ENCODE data around the gene CLCN7. TPM values are rescaled to one million over a fixed set of nuclear protein-coding genes. Genes with fewer than 3 reads are reported as not detected.

CLCN7 gene
- polyA plus RNA-seq, 3 donors: 37.4 to 249 (median 56.5) TPM

DNA sequence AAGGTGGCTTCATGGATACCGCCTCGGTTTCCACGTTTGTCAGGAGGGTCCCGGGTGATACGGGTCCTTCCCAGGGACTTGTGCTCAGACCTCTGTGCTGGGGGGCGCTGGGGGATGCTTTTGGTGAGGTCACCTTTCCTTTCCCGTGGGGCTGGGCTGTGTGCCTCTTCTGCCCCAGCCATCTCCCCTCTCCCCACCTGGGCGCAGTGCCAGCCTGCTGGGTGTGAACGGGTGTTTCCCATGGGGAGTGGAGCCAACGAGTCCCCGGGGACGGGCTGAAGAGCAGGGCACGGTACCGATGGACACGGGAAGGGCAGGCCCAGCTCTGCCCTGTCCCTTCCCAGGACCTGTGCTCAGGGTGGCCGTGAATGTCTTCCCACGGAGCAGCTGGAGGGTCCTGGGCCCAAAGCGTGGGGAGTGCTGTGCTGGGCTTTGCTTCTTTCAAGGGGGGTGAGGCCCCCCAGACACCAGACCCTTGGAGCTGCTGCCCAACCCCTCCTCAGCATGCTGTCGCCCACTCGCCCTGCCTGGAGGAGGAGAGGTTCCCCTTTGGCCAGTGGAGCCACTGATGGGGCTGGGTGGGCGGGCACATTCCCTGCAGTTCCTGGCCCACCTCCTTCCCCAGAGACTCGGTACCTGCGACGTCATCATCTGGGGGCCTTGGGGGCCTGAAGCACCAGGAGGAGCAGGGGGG is 33.8 kb upstream of the CLCN7 start:
- H3K4me1 ChIP-seq (ENCODE audit: control insufficient read depth in 1 of 2, insufficient read depth in 2 of 2, low read length in 2 of 2): no peaks in the 10 kb centered on the region
- H3K9me3 ChIP-seq (replicated peaks in 1 of 2; ENCODE audit: control insufficient read depth in 1 of 2, insufficient read depth in 1 of 2, low read length in 2 of 2): peaks cover 0 to 8% of the 10 kb centered on the region in 2 donors
- H3K4me2 ChIP-seq (replicated peaks; ENCODE audit: extremely low read depth, low read length, poor library complexity, severe bottlenecking): no peak overlapping the region
- Mint-ChIP-seq H3K4me1 (no peaks in the 10 kb centered on the region), H3K36me3 (peaks cover 28 to 64% of the 10 kb centered on the region in 2 donors), H3K27me3 (ENCODE audit: low read depth in 3 of 3) (no peaks in the 10 kb centered on the region), H3K27ac (no peak overlapping the region), H3K4me3 (no peak overlapping the region), H3K9me3 (peaks cover 2 to 12% (median 9%) of the 10 kb centered on the region in 7 donors)
- H2AFZ ChIP-seq (ENCODE audit: insufficient read depth, low read depth, low read length, poor library complexity, severe bottlenecking): no peak overlapping the region
- no peak for DNase-seq
- TF ChIP-seq, protein P1, sequence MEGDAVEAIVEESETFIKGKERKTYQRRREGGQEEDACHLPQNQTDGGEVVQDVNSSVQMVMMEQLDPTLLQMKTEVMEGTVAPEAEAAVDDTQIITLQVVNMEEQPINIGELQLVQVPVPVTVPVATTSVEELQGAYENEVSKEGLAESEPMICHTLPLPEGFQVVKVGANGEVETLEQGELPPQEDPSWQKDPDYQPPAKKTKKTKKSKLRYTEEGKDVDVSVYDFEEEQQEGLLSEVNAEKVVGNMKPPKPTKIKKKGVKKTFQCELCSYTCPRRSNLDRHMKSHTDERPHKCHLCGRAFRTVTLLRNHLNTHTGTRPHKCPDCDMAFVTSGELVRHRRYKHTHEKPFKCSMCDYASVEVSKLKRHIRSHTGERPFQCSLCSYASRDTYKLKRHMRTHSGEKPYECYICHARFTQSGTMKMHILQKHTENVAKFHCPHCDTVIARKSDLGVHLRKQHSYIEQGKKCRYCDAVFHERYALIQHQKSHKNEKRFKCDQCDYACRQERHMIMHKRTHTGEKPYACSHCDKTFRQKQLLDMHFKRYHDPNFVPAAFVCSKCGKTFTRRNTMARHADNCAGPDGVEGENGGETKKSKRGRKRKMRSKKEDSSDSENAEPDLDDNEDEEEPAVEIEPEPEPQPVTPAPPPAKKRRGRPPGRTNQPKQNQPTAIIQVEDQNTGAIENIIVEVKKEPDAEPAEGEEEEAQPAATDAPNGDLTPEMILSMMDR (IDR thresholded peaks at IDR 0.05): no peak
- H3K9ac ChIP-seq (ENCODE audit: insufficient read depth, low read length, poor library complexity, severe bottlenecking): no peak overlapping the region
- H3K79me2 ChIP-seq (ENCODE audit: insufficient read depth, low read length): no peaks in the 10 kb centered on the region
- H3K27ac ChIP-seq (ENCODE audit: low read depth in 1 of 2, low read length in 2 of 2): no peak overlapping the region
- 94% methylated on average over 11 of the region's 24 CpGs for WGBS (ENCODE audit: insufficient coverage)
- H3K27me3 ChIP-seq (ENCODE audit: control insufficient read depth in 2 of 2, insufficient read depth in 2 of 2, low read length in 2 of 2): no peaks in the 10 kb centered on the region
- intact Hi-C loops (cut with micrococcal nuclease): loop anchor here in 1 of 2 donors (10.0 kb wide), 1 partner anchor 54 kb away; no protein-coding TSS in a partner anchor
- no peak overlapping the region for H3K4me3 ChIP-seq (replicated peaks in 1 of 3; ENCODE audit: low read depth in 2 of 3, low read length in 3 of 3)
- peaks cover 34 to 58% of the 10 kb centered on the region in 2 donors for H3K36me3 ChIP-seq (replicated peaks in 1 of 2; ENCODE audit: control insufficient read depth in 1 of 2, insufficient read depth in 2 of 2, low read length in 2 of 2)
- no peaks in the 10 kb centered on the region for H4K20me1 ChIP-seq (ENCODE audit: insufficient read depth, low read length)

DNA sequence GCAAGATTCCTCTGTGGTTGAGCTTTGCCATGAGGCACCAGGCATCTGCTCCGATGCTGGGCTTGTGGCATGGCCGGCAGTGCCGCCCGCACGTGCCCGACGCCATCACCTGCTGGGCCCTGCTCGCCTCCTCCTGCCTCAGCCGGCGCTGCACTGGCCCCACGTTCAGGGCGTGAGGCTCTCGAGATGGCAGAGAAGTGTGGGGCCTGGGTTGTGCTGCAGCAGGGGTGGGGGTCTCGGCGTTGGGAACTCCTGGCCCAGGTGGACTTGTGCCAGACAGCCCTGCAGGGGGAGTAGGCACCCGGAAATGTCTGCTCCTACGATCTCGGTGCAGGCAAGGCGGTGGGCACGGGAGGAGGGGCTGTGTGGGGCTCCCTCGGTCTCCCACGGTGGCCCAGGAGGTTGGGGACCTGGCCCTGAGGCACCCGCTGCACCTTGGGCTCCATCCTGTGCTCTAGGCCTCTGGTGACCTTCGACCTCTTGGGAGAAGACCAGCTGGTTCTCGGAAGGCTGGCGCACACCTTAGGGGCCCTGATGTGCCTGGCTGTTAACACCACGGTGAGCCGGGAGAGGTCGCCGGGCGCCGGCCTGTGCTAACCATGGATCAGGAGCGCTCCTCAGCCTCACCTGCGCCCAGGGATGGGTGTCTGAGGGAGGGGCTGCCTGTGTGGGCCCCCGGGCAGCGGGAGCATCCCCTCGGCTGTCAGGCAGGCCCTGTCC is 31.8 kb upstream of the CLCN7 start:
- no peak overlapping the region for H3K27ac ChIP-seq (ENCODE audit: low read depth in 1 of 2, low read length in 2 of 2)
- H3K9me3 ChIP-seq (replicated peaks in 1 of 2; ENCODE audit: control insufficient read depth in 1 of 2, insufficient read depth in 1 of 2, low read length in 2 of 2): no peaks in the 10 kb centered on the region
- H4K20me1 ChIP-seq (ENCODE audit: insufficient read depth, low read length): no peaks in the 10 kb centered on the region
- Mint-ChIP-seq H3K4me1 (no peaks in the 10 kb centered on the region), H3K4me3 (no peak overlapping the region), H3K27ac (no peak overlapping the region), H3K36me3 (peaks cover 39 to 70% of the 10 kb centered on the region in 2 donors), H3K27me3 (ENCODE audit: low read depth in 3 of 3) (no peaks in the 10 kb centered on the region), H3K9me3 (peaks cover 0 to 5% (median 1%) of the 10 kb centered on the region in 7 donors)
- no peak overlapping the region for H2AFZ ChIP-seq (ENCODE audit: insufficient read depth, low read depth, low read length, poor library complexity, severe bottlenecking)
- peaks cover 54 to 78% of the 10 kb centered on the region in 2 donors for H3K36me3 ChIP-seq (replicated peaks in 1 of 2; ENCODE audit: control insufficient read depth in 1 of 2, insufficient read depth in 2 of 2, low read length in 2 of 2)
- H3K4me3 ChIP-seq (replicated peaks in 1 of 3; ENCODE audit: low read depth in 2 of 3, low read length in 3 of 3): no peak overlapping the region
- TF ChIP-seq, protein P1 (IDR thresholded peaks at IDR 0.05): no peak
- DNase-seq: no peak
- no peaks in the 10 kb centered on the region for H3K27me3 ChIP-seq (ENCODE audit: control insufficient read depth in 2 of 2, insufficient read depth in 2 of 2, low read length in 2 of 2)
- H3K79me2 ChIP-seq (ENCODE audit: insufficient read depth, low read length): no peaks in the 10 kb centered on the region
- H3K9ac ChIP-seq (ENCODE audit: insufficient read depth, low read length, poor library complexity, severe bottlenecking): no peak overlapping the region
- no peak overlapping the region for H3K4me2 ChIP-seq (replicated peaks; ENCODE audit: extremely low read depth, low read length, poor library complexity, severe bottlenecking)
- H3K4me1 ChIP-seq (ENCODE audit: control insufficient read depth in 1 of 2, insufficient read depth in 2 of 2, low read length in 2 of 2): no peaks in the 10 kb centered on the region
- intact Hi-C loops (cut with micrococcal nuclease): loop anchor here in 1 of 2 donors (10.0 kb wide), 1 partner anchor 52 kb away; no protein-coding TSS in a partner anchor
- 97% methylated on average over 35 of the region's 37 CpGs for WGBS (ENCODE audit: insufficient coverage)

Data from CD14-positive monocyte (primary cell).